GM19463 (cell line): Measurements from ENCODE around the gene KAZN.

Experiments used
- ATAC-seq: cut with Tn5 transposase; IDR thresholded peaks from one replicate; pipeline ENCODE4 v1.9.1; 2021; ENCODE audit warnings: mild to moderate bottlenecking, moderate library complexity; ENCODE audit not compliant: unreplicated experiment

The KAZN gene

GRCh38 chr1:14738647-14739046 is 140.2 kb downstream of the KAZN start:
- ATAC-seq: no peak

GRCh38 chr1:14739082-14739832 is 140.8 kb downstream of the KAZN start:
- no peak for ATAC-seq

GRCh38 chr1:14740016-14740415 is 141.5 kb downstream of the KAZN start:
- no peak for ATAC-seq

GRCh38 chr1:14741082-14741481 is 142.6 kb downstream of the KAZN start:
- ATAC-seq: no peak

- ATAC-seq: no peak
Observed at GRCh38 chr1:14741532-14741931, 143.0 kb downstream of the KAZN start.

GRCh38 chr1:14742181-14742980 is 143.9 kb downstream of the KAZN start:
- no peak for ATAC-seq

- no peak for ATAC-seq
Observed at GRCh38 chr1:14743368-14743767, 144.9 kb downstream of the KAZN start.

GRCh38 chr1:14745001-14745720 is 146.7 kb downstream of the KAZN start:
- ATAC-seq: no peak

GRCh38 chr1:14745789-14746188 is 147.3 kb downstream of the KAZN start:
- ATAC-seq: no peak

GRCh38 chr1:14746393-14746792 is 147.9 kb downstream of the KAZN start:
- no peak for ATAC-seq

GRCh38 chr1:14748151-14748550 is 149.7 kb downstream of the KAZN start:
- no peak for ATAC-seq

- ATAC-seq: no peak
Observed at GRCh38 chr1:14748977-14749376, 150.5 kb downstream of the KAZN start.

- ATAC-seq: no peak
Observed at GRCh38 chr1:14750490-14750889, 152.0 kb downstream of the KAZN start.

- ATAC-seq: no peak
Observed at GRCh38 chr1:14755518-14756252, 157.2 kb downstream of the KAZN start.

GRCh38 chr1:14756589-14757285 is 158.3 kb downstream of the KAZN start:
- ATAC-seq: no peak

- no peak for ATAC-seq
Observed at GRCh38 chr1:14757286-14757625, 158.8 kb downstream of the KAZN start.

- ATAC-seq: no peak
Observed at GRCh38 chr1:14759042-14759818, 160.7 kb downstream of the KAZN start.

GRCh38 chr1:14759843-14760242 is 161.4 kb downstream of the KAZN start:
- ATAC-seq: no peak

GRCh38 chr1:14760780-14761179 is 162.3 kb downstream of the KAZN start:
- ATAC-seq: no peak
